A549 (cell line): Measurements from ENCODE around the gene GRIK4. TPM values are rescaled to one million over a fixed set of nuclear protein-coding genes. Genes with fewer than 3 reads are reported as not detected.

Experiments
- ATAC-seq, 2 experiments: fragments of 200-7000 bp in 1 of 2; fragments of >200 bp in 1 of 2; cut with Nextera tagmentation in 1 of 2; cut with Tn5 transposase in 1 of 2; 3 replicates each; pipeline versions ENCODE4 v1.8.0 to v1.9.1; 2018 to 2020; ENCODE audit warnings: mild to moderate bottlenecking in 1 of 2, moderate library complexity in 1 of 2
- CTCF ChIA-PET: fragments of 300-600 bp; sonication (Branson Sonifier 250); formaldehyde crosslinking; extraction: SDS; loops from one replicate; lab custom pipeline; 2021; ENCODE audit warnings: antibody characterized with exemption, inconsistent platforms; lab: Yijun Ruan, JAX
- POLR2A ChIA-PET: fragments of 350-600 bp; formaldehyde crosslinking; extraction: SDS; loops from one replicate; lab custom pipeline; 2021; ENCODE audit warnings: antibody characterized with exemption, inconsistent platforms; lab: Yijun Ruan, JAX
- DNase-seq, 2 experiments: peaks; one replicate each; pipeline versions ENCODE4 v3.0.0 to v3.0.0-alpha.2; 2011 to 2016; ENCODE audit warnings: low read depth in 1 of 2, low spot score in 1 of 2
- FAIRE-seq: peaks from 2 replicates; lab custom pipeline; 2011; peaks lifted over from hg19 to GRCh38; lab: Jason Lieb, UNC
- H3K27ac ChIP-seq, 2 experiments: fragments of >200 bp; sonication (Bioruptor Twin); formaldehyde crosslinking; 3 replicates each; pipeline ENCODE4 v1.5.1; 2016 to 2017
- H3K4me1 ChIP-seq: fragments of >200 bp; sonication (Bioruptor Twin); formaldehyde crosslinking; 3 replicates; pipeline ENCODE4 v1.6.1; 2016
- H3K4me2 ChIP-seq: fragments of >200 bp; sonication (Bioruptor Twin); formaldehyde crosslinking; 3 replicates; pipeline ENCODE4 v1.6.1; 2016
- H3K4me3 ChIP-seq: fragments of >200 bp; sonication (Bioruptor Twin); formaldehyde crosslinking; 3 replicates; pipeline ENCODE4 v1.5.1; 2016
- H3K9me3 ChIP-seq: fragments of >200 bp; sonication (Bioruptor Twin); formaldehyde crosslinking; 3 replicates; pipeline ENCODE4 v1.6.1; 2016
- CEBPB ChIP-seq, 2 experiments: fragments of >200 bp in 1 of 2; sonication (Bioruptor Twin) in 1 of 2; formaldehyde crosslinking in 1 of 2; IDR thresholded peaks; 2 replicates each; pipeline ENCODE4 v1.6.1; 2012 to 2016
- CHD4 ChIP-seq: fragments of 200-600 bp; sonication (generic); IDR thresholded peaks from 2 replicates; pipeline ENCODE4 v1.6.1; 2016; ENCODE audit warnings: antibody characterized with exemption, mild to moderate bottlenecking, borderline replicate concordance
- EHF ChIP-seq: fragments of 250-450 bp; sonication (Bioruptor Pico); IDR thresholded peaks from 2 replicates; pipeline ENCODE4 v1.5.0; 2020; ENCODE audit warnings: mild to moderate bottlenecking
- EHMT2 ChIP-seq: fragments of 200-600 bp; sonication (generic); IDR thresholded peaks from 2 replicates; pipeline ENCODE4 v1.6.1; 2016; ENCODE audit warnings: antibody characterized with exemption, low read depth, mild to moderate bottlenecking, moderate library complexity
- FOSB ChIP-seq: fragments of 250-450 bp; sonication (Bioruptor Pico); IDR thresholded peaks from 2 replicates; pipeline ENCODE4 v1.5.0; 2020; ENCODE audit warnings: mild to moderate bottlenecking, moderate library complexity
- MAZ ChIP-seq: fragments of 150-350 bp; IDR thresholded peaks from 2 replicates; pipeline ENCODE4 v1.6.1; 2014; ENCODE audit warnings: antibody characterized with exemption, low read depth, low read length, borderline replicate concordance
- NFE2L2 ChIP-seq: fragments of 150-350 bp; conservative IDR thresholded peaks from 2 replicates; pipeline ENCODE4 v1.6.1; 2014; ENCODE audit warnings: low read length
- NPAS2 ChIP-seq: fragments of 250-450 bp; sonication (Bioruptor Pico); IDR thresholded peaks from 2 replicates; pipeline ENCODE4 v1.8.0; 2022; ENCODE audit warnings: mild to moderate bottlenecking, moderate library complexity, borderline replicate concordance
- POLR2A ChIP-seq: IDR thresholded peaks from 2 replicates; pipeline ENCODE4 v1.6.1; 2012; ENCODE audit warnings: mild to moderate bottlenecking, low read length
- POLR2AphosphoS2 ChIP-seq: conservative IDR thresholded peaks from 2 replicates; pipeline ENCODE4 v1.6.1; 2012; ENCODE audit warnings: low read length, improper control_type of control experiment, inconsistent platforms
- RAD21 ChIP-seq, 2 experiments: fragments of >200 bp in 1 of 2; sonication (Bioruptor Twin) in 1 of 2; formaldehyde crosslinking in 1 of 2; IDR thresholded peaks in 1 of 2; conservative IDR thresholded peaks in 1 of 2; 2 replicates in 1 of 2; 3 replicates in 1 of 2; pipeline ENCODE4 v1.6.1; 2012 to 2018; ENCODE audit warnings: inconsistent platforms in 1 of 2
- ZNF302 ChIP-seq: fragments of 250-450 bp; sonication (Bioruptor Pico); IDR thresholded peaks from 2 replicates; pipeline ENCODE4 v1.9.0; 2021; ENCODE audit warnings: inconsistent platforms, mild to moderate bottlenecking, moderate library complexity
- WGBS: methylation state at CpG from one replicate; pipeline ENCODE4 v1.1.6; 2017; ENCODE audit errors: missing lambda C conversion rate; 5-methylcytosine and 5-hydroxymethylcytosine counted together
- polyA plus RNA-seq, 4 experiments: library from polyadenylated mRNA; depleted of rRNA in 3 of 4; stranded (reverse); fragments of >200 nt; fragmentation: RNase III in 1 of 4; extraction: RNeasy Plus Mini Kit Qiagen cat#74134 plus additional on column Dnase treatment in 1 of 4; gene quantifications; 2 replicates in 3 of 4; 3 replicates in 1 of 4; pipeline ENCODE4 v1.2.3, GENCODE V29; 2011 to 2017
- TF ChIP-seq, protein P1 (sequence below): IDR thresholded peaks from 2 replicates; pipeline ENCODE4 v1.6.1; 2012; ENCODE audit warnings: low read depth, borderline replicate concordance
- TF ChIP-seq, protein P2 (sequence below): fragments of 250-450 bp; sonication (Bioruptor Pico); IDR thresholded peaks from 2 replicates; pipeline ENCODE4 v1.5.0; 2020; ENCODE audit warnings: low read depth, mild to moderate bottlenecking, moderate library complexity
- TF ChIP-seq, protein P3 (sequence below): IDR thresholded peaks from 2 replicates; pipeline ENCODE4 v1.6.1; 2012
- TF ChIP-seq, protein P4 (sequence below): fragments of >200 bp; sonication (Bioruptor Twin); formaldehyde crosslinking; IDR thresholded peaks from 2 replicates; pipeline ENCODE4 v1.6.1; 2016
- TF ChIP-seq, protein P5 (sequence below): fragments of >200 bp; sonication (Bioruptor Twin); formaldehyde crosslinking; IDR thresholded peaks from 3 replicates; pipeline ENCODE4 v1.5.1; 2016
- TF ChIP-seq, protein P6 (sequence below): fragments of 250-450 bp; sonication (Bioruptor Pico); IDR thresholded peaks from 2 replicates; pipeline ENCODE4 v1.5.0; 2021; ENCODE audit warnings: mild to moderate bottlenecking, moderate library complexity, borderline replicate concordance

The GRIK4 gene
- polyA plus RNA-seq, 2 of the 4 experiments (the other 2 are of a cell fraction) = 0.01 TPM; not detected in 1

DNA sequence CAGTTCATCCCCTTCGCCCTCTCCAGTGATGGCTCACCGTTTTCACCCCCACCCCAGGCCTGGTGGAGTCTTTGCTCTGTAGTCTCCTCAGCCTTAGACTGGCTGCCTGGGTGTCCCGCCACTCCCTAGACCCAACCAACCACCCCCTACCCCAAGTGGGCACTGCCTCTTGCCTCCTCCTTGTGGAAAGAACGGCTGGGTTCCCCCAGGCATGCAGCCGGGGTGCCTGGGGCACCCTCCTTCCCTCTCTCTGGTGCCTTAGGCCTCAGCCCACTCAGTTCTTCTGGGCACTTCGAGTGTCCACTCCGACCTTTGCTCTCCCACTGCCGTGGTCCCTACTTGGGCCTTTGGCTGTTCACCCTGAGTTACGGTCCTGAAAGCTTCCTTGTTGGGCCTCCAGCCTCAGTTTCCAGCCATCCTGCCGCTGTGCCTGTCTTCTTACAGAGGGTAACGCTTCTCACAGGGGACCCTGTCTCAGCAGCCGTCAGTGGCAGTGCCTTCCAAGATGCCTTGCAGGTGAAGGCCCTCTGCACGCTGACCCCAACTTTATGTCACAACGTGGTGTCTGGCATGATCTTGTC, 3.1 kb downstream of the GRIK4 start:
- Histone ChIP-seq H3K4me2 (no peak overlapping the region), H3K4me3 (no peak overlapping the region), H3K4me1 (no peaks in the 10 kb centered on the region), H3K9me3 (no peaks in the 10 kb centered on the region), H3K27ac (no peak overlapping the region)
- ATAC-seq (no peak), DNase-seq (no peak), FAIRE-seq (no peak)
- TF ChIP-seq POLR2A = no peak
- TF ChIP-seq, protein P1, sequence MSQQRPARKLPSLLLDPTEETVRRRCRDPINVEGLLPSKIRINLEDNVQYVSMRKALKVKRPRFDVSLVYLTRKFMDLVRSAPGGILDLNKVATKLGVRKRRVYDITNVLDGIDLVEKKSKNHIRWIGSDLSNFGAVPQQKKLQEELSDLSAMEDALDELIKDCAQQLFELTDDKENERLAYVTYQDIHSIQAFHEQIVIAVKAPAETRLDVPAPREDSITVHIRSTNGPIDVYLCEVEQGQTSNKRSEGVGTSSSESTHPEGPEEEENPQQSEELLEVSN = no peak
- CTCF ChIA-PET = interaction anchor here (0.7 to 2.0 kb wide), 2 partner anchors 171 to 287 kb away, joined by 3 to 11 read pairs; no protein-coding TSS in a partner anchor
- 63% methylated on average over 14 of the region's 14 CpGs for WGBS
- POLR2A ChIA-PET = no interaction called here

DNA sequence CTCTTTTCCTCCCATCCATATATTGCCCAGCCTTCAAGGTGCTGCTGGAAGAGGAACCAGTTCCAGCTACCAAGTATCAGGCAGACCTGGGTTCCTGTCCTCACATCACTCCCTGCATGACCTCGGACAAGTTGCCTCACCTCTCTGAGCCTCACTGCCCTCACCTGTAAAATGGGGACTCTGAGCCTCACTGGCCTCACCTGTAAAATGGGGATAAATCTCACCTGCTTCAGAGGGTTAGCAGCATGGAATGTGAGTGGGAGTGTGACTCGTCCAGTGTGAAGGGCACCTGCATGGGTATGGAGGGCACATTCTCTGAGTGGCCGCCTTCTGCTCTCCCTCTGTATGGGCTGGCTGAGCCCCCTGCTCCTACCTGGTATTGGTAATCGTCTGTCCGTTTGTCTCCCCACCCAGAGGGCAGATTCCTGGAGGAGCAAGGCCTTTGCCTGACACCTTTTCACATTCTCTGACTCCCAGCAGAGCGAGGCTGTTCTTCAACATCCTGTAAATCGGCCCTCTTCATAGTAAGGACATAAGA, 3.7 kb downstream of the GRIK4 start:
- no peak for DNase-seq
- Histone ChIP-seq H3K27ac (no peak overlapping the region), H3K4me2 (no peak overlapping the region), H3K4me3 (no peak overlapping the region), H3K4me1 (no peaks in the 10 kb centered on the region), H3K9me3 (no peaks in the 10 kb centered on the region)
- ATAC-seq = no peak
- no peak for FAIRE-seq
- WGBS = 52% methylated on average over 7 of the region's 7 CpGs
- CTCF ChIA-PET = interaction anchor here (1.3 kb wide), 1 partner anchor 437 kb away, joined by 3 read pairs; no protein-coding TSS in a partner anchor
- POLR2A ChIA-PET = no interaction called here
- TF ChIP-seq, protein P2, sequence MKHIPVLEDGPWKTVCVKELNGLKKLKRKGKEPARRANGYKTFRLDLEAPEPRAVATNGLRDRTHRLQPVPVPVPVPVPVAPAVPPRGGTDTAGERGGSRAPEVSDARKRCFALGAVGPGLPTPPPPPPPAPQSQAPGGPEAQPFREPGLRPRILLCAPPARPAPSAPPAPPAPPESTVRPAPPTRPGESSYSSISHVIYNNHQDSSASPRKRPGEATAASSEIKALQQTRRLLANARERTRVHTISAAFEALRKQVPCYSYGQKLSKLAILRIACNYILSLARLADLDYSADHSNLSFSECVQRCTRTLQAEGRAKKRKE (CRISPR knock-in tag) = no peak
- TF ChIP-seq, protein P3, sequence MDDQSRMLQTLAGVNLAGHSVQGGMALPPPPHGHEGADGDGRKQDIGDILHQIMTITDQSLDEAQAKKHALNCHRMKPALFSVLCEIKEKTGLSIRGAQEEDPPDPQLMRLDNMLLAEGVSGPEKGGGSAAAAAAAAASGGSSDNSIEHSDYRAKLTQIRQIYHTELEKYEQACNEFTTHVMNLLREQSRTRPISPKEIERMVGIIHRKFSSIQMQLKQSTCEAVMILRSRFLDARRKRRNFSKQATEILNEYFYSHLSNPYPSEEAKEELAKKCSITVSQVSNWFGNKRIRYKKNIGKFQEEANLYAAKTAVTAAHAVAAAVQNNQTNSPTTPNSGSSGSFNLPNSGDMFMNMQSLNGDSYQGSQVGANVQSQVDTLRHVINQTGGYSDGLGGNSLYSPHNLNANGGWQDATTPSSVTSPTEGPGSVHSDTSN = no peak
- no peak for TF ChIP-seq RAD21 (conservative IDR thresholded peaks at IDR 0.05 in 1 of 2, IDR thresholded peaks at IDR 0.05 in 1 of 2)
- TF ChIP-seq EHF (CRISPR knock-in tag) = no peak
- no peak for TF ChIP-seq MAZ
- no peak for TF ChIP-seq CHD4
- no peak for TF ChIP-seq FOSB
- no peak for TF ChIP-seq NPAS2 (CRISPR knock-in tag)
- no peak for TF ChIP-seq ZNF302 (CRISPR knock-in tag)
- TF ChIP-seq, protein P4, sequence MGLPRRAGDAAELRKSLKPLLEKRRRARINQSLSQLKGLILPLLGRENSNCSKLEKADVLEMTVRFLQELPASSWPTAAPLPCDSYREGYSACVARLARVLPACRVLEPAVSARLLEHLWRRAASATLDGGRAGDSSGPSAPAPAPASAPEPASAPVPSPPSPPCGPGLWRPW = no peak
- TF ChIP-seq NFE2L2 = no peak
- TF ChIP-seq POLR2AphosphoS2 = no peak
- no peak for TF ChIP-seq EHMT2

DNA sequence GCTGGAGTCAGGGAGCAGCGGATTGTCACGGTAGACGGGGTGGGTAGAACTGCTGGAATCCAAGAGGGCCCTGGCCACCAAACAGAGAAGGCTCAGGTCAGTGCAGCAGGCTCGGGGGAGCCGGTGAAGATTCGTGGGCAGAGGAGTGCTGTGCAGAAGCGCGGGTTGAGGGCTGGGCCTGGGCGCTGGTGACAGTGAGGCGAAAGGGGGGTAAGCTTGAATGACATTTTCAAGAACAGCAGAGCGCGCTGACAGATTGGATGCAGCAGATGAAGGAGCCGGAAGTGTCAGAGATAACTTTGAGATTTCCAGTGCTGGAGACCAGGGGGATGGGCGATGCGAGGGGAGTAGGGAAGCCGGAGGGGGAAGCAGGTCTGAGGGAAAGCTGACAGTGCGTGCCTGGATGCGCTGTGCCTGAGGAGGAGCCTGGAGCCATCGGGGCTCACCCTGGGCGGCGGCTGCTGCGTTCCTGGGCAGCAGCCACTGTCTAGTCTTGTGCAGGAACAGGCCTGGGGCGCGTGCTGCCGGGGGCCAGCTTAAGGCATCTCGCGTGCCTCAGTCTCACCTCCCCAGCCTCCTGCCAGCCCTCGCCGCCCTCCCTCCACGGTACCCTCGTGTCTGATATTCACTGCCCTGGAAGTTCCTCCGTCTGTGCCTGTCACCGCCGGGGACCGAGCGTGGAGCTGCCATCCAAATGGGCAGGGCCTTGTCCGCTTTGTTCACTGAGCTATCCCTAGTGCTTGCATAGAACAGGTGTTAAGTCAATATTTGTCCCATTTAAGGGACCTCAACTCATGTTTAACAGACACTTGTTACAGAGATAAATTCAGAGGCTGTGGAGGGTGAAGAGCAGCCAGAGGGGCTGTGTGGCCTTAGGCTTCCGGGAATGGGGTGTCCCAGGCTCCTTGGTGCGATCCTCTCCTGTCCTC, 5.2 kb downstream of the GRIK4 start:
- no peaks in the 10 kb centered on the region for H3K4me1 ChIP-seq
- no peak for FAIRE-seq
- H3K9me3 ChIP-seq = no peaks in the 10 kb centered on the region
- ATAC-seq = no peak
- 77% methylated on average over 34 of the region's 39 CpGs for WGBS
- no peak for DNase-seq
- CTCF ChIA-PET = no interaction called here
- TF ChIP-seq, protein P5, sequence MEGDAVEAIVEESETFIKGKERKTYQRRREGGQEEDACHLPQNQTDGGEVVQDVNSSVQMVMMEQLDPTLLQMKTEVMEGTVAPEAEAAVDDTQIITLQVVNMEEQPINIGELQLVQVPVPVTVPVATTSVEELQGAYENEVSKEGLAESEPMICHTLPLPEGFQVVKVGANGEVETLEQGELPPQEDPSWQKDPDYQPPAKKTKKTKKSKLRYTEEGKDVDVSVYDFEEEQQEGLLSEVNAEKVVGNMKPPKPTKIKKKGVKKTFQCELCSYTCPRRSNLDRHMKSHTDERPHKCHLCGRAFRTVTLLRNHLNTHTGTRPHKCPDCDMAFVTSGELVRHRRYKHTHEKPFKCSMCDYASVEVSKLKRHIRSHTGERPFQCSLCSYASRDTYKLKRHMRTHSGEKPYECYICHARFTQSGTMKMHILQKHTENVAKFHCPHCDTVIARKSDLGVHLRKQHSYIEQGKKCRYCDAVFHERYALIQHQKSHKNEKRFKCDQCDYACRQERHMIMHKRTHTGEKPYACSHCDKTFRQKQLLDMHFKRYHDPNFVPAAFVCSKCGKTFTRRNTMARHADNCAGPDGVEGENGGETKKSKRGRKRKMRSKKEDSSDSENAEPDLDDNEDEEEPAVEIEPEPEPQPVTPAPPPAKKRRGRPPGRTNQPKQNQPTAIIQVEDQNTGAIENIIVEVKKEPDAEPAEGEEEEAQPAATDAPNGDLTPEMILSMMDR = no peak
- TF ChIP-seq CEBPB (IDR thresholded peaks at IDR 0.05) = no peak
- TF ChIP-seq, protein P6, sequence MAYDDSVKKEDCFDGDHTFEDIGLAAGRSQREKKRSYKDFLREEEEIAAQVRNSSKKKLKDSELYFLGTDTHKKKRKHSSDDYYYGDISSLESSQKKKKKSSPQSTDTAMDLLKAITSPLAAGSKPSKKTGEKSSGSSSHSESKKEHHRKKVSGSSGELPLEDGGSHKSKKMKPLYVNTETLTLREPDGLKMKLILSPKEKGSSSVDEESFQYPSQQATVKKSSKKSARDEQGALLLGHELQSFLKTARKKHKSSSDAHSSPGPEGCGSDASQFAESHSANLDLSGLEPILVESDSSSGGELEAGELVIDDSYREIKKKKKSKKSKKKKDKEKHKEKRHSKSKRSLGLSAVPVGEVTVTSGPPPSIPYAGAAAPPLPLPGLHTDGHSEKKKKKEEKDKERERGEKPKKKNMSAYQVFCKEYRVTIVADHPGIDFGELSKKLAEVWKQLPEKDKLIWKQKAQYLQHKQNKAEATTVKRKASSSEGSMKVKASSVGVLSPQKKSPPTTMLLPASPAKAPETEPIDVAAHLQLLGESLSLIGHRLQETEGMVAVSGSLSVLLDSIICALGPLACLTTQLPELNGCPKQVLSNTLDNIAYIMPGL (CRISPR knock-in tag) = no peak
- TF ChIP-seq, all 56 proteins: peak for 0
- POLR2A ChIA-PET = no interaction called here
- Histone ChIP-seq H3K4me2 (no peak overlapping the region), H3K4me3 (no peak overlapping the region), H3K27ac (no peak overlapping the region)
